ENCODE measurements around the gene FNDC11.
A peak's percentile ranks its signal among the peaks of the same experiment; 100 is the strongest.

- TF ChIP-seq CTCF (IDR thresholded peaks at IDR 0.05 in 8 of 11, conservative IDR thresholded peaks at IDR 0.05 in 3 of 11) (peak in 1 of 11 experiments; percentile 7), POLR2A (IDR thresholded peaks at IDR 0.05) (no peak), POLR2AphosphoS5 (IDR thresholded peaks at IDR 0.05) (peak; percentile 84 to 93 (median 87))
These were observed 20.3 kb downstream of the FNDC11 start, which contains the start of gene HELZ2 for GRCh38 chr20:63574156-63574828.
